HEK293T (cell line): ENCODE measurements around the gene TLE2.

Experiments
- BHLHE40 ChIP-seq: fragments of 450-650 bp; IDR thresholded peaks from 2 replicates; pipeline ENCODE4 v1.6.1; 2016; ENCODE audit warnings: mild to moderate bottlenecking, moderate library complexity, borderline replicate concordance
- CTBP1 ChIP-seq: fragments of 450-650 bp; IDR thresholded peaks from 2 replicates; pipeline ENCODE4 v1.6.1; 2016; ENCODE audit warnings: borderline replicate concordance
- ELF4 ChIP-seq: fragments of 450-650 bp; IDR thresholded peaks from 2 replicates; pipeline ENCODE4 v1.6.1; 2017; ENCODE audit warnings: antibody characterized with exemption
- FOXA1 ChIP-seq: fragments of 450-650 bp; IDR thresholded peaks from 2 replicates; pipeline ENCODE4 v1.6.1; 2016; ENCODE audit warnings: mild to moderate bottlenecking
- FOXM1 ChIP-seq: fragments of 450-650 bp; IDR thresholded peaks from 2 replicates; pipeline ENCODE4 v1.6.1; 2017; ENCODE audit warnings: mild to moderate bottlenecking, borderline replicate concordance
- HDGF ChIP-seq: fragments of 450-650 bp; IDR thresholded peaks from 2 replicates; pipeline ENCODE4 v1.6.1; 2017; ENCODE audit warnings: antibody characterized with exemption, borderline replicate concordance
- PKNOX1 ChIP-seq: fragments of 450-650 bp; IDR thresholded peaks from 2 replicates; pipeline ENCODE4 v1.6.1; 2016
- SP1 ChIP-seq: fragments of 450-650 bp; IDR thresholded peaks from 2 replicates; pipeline ENCODE4 v1.6.1; 2017
- TARDBP ChIP-seq: fragments of 450-650 bp; IDR thresholded peaks from 2 replicates; pipeline ENCODE4 v1.6.1; 2016

GRCh38 chr19:3046698-3047495, 17.8 kb upstream of the TLE2 start:
- TF ChIP-seq ELF4 = no peak
- TF ChIP-seq FOXA1 = no peak
- TF ChIP-seq TARDBP = no peak
- TF ChIP-seq BHLHE40 = no peak
- no peak for TF ChIP-seq PKNOX1
- TF ChIP-seq SP1 = no peak
- TF ChIP-seq CTBP1 = no peak
- TF ChIP-seq FOXM1 = no peak; the same call in 1 of the 2 replicates
- TF ChIP-seq HDGF = no peak
